Fibroblast of skin of right biceps (primary cell): ENCODE measurements around the gene CYP4A22.
"Not testable (repeated sequence)": the region's sequence is repeated elsewhere in the genome, so short reads cannot be mapped to it uniquely, and the experiment has no call there.

ENCODE experiments used
- DNase-seq: peaks from one replicate; pipeline ENCODE4 v3.0.0-alpha.2; 2013

Gene CYP4A22

DNA sequence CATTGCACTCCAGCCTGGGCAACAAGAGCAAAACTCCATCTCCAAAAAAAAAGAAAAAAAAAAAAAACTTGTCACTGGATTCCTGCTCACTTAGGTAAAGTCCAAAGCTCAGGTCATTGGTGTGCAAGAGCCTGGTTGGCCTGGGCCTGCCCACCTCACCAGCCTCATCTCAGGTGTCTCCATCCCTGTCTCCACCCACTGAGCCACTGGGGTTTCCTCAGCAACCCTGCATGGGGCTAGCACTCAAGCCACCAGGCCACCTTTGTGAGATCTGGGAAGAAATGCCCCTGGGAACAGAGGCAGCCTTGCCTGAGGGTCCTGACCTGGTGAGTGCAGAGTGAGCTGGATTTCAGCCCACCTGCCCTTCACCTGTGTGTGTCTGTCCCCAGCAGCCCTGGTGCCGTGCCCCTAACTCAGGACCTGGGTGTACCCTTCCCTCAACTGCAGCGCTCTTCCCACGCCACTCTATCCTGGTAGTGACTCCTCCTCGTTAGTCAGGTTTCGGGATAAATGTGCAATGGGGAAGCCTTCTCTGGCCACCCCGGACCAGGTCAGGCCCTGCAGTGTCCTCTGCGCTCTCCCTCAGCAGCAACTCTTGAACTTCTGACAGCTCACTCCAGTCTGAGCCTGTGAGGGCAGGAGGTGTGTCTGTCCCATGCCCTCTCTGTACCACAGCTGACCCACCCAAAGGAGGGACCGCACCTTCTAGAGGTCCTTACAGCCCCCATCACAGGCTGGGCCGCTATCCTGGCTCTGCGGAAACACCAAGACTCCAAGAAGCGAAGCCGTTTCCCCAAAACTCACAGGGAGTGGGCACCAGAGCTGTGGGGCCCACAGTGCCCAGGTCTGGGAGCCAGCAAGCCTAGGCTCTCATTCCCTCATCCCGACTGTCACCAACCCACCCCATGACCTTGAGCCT is 49.3 kb downstream of the CYP4A22 start:
- no peak for DNase-seq

DNA sequence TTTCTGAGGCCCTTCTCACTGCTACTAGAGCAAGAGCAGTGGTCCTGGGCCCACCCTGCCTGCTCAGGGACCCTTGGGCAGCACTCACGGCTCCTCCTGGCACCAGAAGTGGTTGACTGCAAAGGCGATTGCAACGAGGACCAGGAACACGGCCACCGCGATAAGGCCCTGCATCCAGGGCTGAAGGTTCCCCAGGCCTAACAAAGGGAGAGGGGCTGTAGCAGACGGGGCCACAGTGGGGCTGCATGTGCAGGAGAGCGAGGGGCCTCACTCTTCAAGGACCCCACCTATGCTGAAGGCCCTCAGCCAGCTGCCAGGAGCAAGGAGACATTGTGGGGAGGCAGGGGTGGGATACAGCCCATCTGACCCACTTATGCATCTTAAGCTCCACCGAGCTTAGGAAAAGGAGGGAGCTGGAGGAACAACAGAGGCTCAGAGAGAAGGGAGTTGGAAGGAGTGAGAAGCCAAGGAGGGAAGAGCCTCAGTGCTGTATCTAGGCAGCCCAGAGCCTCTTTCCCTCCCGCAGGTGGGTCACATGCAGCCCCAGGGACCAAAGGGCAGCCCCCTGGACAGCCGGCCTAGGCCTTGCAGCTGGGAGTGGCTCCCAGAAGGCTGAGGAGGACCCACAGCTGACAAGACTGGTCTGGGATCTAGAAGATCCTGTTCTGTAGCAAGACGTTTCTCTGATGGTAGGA is 50.1 kb downstream of the CYP4A22 start:
- DNase-seq, result no peak

DNA sequence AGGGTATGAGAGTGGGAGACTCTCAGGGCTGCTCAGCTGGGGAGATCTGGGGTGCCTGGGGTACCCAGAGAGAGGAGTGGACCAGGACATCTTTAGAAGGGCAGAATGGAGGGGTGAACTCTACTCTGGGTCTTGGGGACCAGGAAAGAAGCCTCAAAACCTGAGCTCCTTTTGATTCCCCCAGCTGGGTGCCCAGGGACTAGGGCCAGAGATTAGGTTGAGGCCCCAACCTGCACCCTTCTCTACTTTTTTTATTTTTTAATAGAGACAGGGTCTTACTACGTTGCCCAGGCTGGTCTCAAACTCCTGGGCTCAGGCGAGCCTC is 50.6 kb downstream of the CYP4A22 start:
- DNase-seq, result no peak

DNA sequence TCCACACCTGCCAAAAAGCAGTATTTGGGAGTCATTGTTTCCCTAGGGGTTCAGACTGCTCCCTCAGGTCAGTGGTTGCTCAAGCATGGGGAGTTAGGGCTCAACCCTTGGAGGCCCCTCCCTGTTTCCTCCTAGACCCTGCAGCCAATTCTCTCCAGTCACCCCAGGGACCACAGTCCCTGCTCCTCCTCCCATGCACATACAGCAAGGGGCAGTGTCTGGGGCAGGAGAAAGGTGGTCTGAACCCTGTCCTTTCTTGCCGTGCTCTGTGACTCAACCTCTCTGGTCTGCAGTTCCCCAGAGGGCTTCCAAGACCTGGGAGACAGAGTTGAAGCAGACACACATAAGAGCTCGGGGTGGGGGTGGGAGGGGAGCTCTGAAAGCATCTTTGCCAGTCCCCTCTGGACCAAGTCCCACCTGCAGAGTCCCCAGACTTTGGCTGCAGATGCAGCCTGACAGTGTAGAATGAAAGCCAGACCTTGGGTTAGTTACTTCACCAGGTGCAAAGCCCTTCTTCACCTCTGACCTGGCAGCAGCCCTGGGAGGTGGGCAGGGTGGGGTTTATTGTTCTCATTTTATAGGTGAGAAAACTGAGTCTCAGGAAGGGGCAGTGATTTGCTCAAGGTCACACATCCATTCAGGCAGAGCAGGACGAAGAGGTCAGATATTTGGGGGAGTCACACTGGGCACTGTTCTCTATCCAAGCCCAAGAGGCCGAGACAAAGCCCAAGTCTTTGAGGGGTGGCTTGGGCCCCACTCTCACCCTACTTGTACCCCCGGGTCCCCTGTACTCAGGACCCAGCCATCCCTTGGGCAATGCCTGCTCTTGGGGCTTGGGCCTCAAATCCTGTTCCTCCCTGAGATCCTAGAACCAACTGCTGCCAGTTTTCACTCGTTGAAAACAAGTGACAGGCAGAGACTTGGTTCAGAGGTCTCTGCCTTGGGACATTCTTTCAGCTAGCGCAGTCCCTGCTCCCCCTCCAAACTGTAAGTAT is 51.8 kb downstream of the CYP4A22 start:
- no peak for DNase-seq

DNA sequence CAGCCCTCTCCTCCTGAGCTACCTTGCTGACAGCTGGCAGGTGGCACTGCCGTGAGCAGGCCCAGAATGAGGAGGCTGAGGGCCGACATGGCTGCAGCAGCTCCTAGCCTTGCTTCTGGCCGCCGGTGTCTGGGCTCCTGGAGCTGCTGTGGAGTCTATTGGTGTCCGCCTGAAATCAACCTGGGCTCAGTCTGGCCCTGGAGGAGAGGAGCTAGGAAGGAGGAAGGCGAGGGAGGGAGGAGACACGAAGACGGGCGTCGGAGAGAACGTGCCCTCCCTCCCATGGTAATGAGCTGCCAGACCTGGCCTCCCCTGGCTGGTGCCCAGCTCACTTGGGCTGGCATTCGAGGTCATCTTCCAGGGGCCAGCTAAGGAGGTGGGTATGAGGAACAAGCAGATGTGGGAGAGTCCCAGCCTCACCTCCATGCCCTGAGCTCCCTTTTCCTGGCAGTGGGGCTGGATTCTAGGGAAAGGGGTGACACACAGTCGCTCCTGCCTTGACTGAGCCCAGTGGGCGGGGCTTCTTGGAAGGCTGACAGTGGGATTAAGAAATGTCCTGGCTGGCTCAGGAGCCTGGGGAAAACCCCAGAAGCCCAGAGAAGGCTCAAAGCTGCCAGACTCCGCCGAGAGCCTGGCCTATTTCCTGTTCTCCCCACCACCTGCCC is 52.7 kb downstream of the CYP4A22 start, which contains the start of gene PDZK1IP1:
PDZK1IP1 (minus strand) TSS at position 193 of the 665 bp plus-strand sequence; CDS start at position 89, 104 bp downstream.
- DNase-seq, result peak; percentile 51

DNA sequence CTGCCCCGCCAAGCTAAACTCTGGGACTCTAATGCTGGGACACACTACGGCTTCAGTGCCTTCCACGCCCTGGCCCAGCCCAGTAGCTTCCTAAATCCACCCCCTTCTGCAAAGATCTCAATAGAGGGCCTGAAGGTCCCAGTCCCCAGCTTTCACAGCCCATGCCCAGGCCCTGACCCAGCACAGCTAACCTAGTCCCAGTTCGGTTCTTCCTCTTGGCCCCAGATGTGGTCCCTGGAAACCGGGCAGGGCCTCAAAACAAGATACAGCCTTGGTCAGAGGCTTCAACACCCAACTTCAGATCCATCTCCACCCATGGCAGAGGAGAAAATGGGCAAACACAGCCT is 53.2 kb downstream of the CYP4A22 start:
- DNase-seq, result no peak

DNA sequence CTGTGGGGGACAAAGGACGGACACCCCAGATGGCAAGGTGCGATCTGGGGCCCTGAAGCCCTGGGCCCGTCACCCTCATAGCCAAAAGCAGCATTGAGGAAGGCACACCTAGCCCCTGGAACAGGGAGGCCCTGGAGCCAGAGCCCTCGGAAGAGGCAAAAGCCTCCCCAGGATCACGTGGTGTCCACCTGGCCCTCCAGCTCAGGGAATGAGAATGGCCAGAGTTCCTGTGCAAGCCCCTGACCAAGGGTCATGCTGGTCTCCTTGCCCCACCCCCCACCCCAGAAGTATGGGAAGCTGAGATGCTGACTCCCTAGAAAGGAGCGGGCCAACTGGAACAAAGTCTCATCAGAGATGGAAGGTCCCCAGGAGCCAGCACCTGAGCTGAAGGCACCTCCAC is 53.6 kb downstream of the CYP4A22 start:
- DNase-seq, result no peak

DNA sequence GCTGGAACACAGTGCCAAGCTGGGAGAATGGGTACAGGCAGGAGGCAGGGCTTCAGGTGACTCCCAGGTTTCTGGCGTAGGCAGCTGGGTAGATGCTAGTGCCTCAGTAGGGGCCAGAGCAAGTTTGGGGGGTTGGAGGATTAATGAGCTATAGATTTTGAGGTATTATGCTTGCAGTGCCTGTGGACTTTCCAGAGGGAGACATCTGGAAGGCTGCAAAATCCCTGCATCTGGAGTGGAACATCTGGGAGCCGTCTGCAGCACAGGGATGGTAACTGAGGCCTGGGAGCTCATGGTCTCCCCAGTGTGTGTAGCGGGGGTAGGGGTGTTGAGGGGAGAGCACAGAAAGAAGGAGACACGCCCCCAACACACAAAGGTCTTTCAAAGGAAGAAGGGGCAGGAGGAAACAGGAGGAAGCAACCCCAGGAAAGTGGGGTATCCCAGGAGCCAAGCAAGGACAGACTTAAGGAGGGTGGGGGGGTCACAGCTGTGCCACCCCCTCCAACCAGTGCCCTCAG is 54.8 kb downstream of the CYP4A22 start:
- DNase-seq, result no peak

DNA sequence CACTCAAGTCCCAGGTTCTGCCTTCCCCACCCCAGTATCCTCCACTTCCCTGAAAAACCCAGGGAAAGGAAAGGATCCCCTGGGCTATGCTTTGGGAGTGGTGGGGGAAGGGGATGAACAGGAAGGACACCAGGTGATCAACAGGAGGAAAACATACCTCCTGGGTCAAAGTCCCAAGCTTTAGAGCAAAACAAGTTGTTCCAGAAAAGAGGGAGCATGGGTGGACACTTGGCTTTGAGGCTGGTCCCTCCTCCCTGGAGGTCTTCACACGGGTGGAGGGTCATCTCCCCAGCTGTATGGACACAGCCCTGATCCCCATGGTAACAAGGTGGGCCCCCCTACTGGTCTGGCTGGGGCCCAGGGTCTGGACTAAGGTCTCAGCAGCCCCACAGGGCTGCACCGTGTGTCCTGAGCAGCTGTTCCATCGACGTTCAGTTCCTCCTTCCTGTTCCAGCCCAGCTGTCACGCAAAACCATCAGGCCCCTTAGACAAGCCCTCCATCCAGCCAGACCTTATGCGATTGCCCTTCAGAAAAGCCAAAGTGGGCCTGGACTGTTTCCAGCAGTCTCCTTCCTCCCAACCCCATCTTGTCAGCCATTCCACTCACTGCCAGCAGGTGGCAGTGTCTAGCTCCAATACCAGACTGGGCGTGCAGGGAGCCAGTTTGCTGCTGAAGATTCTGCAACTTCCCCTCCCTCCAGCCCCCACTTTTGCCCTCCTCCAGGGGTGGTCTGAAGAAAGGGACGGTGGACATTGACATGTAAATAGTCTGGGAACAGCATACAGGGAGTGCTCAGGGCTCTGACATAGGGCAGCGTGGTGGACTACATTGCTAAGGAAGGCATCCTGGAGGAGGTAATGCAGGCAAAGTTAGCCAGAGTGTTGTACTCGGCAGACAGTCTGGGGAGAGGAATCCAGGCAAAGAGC is 55.5 kb downstream of the CYP4A22 start:
- peak; percentile 62 for DNase-seq

DNA sequence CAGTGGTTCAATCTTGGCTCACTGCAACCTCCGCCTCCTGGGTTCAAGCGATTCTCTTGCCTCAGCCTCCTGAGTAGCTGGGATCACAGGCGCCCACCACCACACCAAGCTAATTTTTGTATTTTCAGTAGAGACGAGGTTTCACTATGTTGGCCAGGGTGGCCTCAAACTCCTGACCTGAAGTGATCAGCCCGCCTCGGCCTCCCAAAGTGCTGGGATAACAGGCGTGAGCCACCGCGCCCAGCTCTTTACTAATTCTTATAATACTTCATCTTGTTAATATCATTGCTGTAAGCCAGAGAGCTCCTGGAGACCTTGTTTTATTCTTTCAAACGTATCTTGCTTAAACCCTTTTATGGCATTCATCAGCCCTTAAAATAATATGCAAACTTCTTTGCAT is 56.3 kb downstream of the CYP4A22 start:
- not testable (repeated sequence) for DNase-seq

DNA sequence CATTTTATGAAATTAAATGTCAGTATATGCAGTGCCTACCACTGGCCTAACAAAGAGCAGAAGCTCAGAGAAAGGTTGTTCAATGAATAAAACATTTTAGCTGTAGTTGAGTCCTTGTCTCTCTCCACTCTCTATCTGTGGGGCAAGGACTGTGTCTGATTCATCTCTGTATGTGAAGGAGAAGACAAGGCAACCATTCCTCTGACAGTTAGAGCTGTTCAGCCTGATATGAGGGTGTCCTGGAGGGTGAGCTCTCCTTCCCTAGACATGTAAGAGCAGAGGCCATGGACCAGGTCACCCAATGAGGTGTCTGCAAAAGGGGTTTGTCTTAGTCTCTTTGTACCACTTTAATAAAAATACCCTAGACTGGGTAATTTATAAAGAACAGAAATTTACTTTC is 57.1 kb downstream of the CYP4A22 start:
- no peak for DNase-seq

DNA sequence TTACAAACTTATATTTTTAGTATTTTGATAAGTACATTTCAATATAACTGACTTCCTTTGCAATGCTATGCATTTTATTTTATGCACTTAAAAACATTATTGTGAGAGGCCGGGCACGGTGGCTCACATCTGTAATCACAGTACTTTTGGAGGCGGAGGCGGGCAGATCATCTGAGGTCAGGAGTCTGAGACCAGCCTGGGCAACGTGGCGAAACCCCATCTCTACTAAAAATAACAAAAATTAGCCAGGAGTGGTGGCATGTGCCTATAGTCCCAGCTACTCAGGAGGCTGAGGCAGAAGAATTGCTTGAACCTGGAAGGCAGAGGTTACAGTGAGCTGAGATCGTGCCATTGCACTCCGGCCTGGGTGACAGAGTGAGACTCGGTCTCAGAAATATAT is 58.7 kb downstream of the CYP4A22 start:
- DNase-seq, result not testable (repeated sequence)

DNA sequence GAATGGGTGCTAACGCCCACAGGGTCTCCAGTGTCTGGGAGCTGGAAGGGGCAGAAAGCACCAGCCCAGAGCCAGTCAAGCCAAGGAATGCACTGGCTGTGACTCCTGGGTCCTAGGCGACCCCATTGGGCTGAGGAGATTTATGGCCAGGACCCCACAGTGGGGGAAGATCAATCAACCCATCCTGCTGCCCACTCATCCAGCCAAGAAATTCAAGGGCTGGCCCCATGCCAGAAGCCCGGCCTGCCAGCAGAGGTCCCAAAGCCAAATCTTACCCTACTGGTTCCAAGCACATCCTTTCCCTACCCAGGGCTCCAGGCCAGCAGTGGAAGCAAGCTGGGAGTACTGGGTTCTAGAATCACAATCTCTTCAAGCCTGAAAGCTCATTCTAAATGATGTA is 59.4 kb downstream of the CYP4A22 start:
- DNase-seq, result no peak

DNA sequence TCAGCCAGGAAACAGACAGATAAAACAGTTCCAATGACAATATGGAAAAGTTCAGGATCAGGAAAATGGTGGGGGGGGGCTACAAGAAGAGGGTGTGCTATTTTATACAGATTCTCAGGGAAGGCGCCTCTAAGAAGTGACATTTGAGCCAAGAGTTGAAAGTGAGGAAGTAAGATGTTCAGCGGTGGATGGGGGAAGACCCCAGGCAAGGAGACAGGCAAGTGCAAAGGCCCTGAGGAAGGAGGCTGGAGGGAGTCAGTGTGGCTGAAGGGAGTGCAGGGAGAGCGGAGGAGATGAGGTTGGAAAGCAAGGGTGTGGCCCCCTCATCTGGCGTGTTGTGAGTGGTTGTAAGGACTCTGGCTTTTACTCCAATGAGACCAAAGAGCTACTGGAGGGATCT is 61.0 kb downstream of the CYP4A22 start:
- DNase-seq, result no peak
